Adrenal gland (tissue), 5 donors: ENCODE measurements around the gene SACM1L.

ENCODE experiments used
- POLR2A ChIP-seq, 2 donors: fragments of 450-650 bp; IDR thresholded peaks; one replicate each; pipeline ENCODE4 v1.6.1; 2017; ENCODE audit warnings: antibody characterized with exemption in 2 of 2, mild to moderate bottlenecking in 2 of 2, moderate library complexity in 1 of 2
- TF ChIP-seq, protein P1 (sequence below), 6 experiments: fragments of 450-650 bp in 4 of 6; fragments of 200-600 bp in 2 of 6; sonication (generic) in 1 of 6; IDR thresholded peaks; 1 replicate in 5 of 6; 2 replicates in 1 of 6; pipeline versions ENCODE4 v1.5.1 to v1.8.0; 2016 to 2021; ENCODE audit warnings: antibody characterized with exemption in 6 of 6, mild to moderate bottlenecking in 2 of 6, moderate library complexity in 1 of 6
- donor health status: DM: no; HTN: no; CAD: no.

DNA sequence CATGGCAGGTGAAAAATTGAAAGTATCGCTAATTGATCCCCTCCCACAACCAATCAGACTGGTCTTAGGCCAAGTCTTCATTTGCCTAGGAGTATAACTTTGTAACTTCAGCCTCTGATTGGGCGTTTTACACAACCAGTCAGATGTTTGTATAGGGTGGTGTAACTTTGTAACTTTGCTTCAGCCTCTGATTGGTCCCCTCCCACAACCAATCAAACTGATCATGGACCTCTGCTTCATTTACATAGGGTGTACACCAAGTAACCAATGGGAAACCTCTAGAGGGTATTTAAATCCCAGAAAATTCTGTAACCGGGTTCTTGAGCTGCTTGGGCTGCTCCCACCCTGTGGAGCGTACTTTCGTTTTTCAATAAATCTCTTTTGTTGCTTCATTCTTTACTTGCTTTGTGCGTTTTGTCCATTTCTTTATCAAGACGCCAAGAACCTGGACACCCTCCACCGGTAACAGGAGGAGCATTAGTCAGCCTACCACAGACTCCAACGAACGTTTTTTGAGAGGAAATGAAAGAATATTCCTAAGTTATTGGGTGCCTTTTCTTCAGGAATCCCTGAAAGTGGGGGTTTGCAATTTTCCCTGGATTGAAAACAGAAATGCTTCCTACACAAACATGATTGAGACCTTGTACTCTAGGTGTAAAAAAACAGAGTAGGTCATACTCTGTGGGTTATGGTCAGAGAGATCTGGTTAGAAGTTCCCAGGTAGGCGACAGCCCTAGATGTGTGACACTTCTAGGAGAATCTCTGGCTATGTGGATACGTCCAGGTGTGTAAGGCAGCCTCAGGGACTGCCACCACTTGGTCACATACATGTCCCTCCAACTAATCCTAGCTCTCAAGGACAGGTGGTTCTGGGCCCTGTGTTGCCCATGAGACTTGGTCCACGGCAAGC, 5.5 kb upstream of the SACM1L start:
- TF ChIP-seq, protein P1, sequence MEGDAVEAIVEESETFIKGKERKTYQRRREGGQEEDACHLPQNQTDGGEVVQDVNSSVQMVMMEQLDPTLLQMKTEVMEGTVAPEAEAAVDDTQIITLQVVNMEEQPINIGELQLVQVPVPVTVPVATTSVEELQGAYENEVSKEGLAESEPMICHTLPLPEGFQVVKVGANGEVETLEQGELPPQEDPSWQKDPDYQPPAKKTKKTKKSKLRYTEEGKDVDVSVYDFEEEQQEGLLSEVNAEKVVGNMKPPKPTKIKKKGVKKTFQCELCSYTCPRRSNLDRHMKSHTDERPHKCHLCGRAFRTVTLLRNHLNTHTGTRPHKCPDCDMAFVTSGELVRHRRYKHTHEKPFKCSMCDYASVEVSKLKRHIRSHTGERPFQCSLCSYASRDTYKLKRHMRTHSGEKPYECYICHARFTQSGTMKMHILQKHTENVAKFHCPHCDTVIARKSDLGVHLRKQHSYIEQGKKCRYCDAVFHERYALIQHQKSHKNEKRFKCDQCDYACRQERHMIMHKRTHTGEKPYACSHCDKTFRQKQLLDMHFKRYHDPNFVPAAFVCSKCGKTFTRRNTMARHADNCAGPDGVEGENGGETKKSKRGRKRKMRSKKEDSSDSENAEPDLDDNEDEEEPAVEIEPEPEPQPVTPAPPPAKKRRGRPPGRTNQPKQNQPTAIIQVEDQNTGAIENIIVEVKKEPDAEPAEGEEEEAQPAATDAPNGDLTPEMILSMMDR (IDR thresholded peaks at IDR 0.05), result no peak
- TF ChIP-seq POLR2A (IDR thresholded peaks at IDR 0.05), result no peak
